H1 (cell line): ENCODE results near the gene FAH. TPM values are rescaled to one million over a fixed set of nuclear protein-coding genes. Genes with fewer than 3 reads are reported as not detected.

Source experiments
- CTCF ChIA-PET: fragments of 300-600 bp; sonication (Branson Sonifier 250); formaldehyde crosslinking; loops from one replicate; lab custom pipeline; 2021; ENCODE audit not compliant: partially characterized antibody; lab: Charles Lee
- POLR2A ChIA-PET: fragments of 300-600 bp; sonication (Branson Sonifier 250); formaldehyde crosslinking; loops from one replicate; lab custom pipeline; 2021; ENCODE audit warnings: inconsistent platforms; ENCODE audit not compliant: partially characterized antibody; lab: Charles Lee
- DNase-seq, 2 experiments: peaks; one replicate each; pipeline versions ENCODE4 v3.0.0 to v3.0.0-alpha.2; 2010 to 2022; ENCODE audit warnings: low spot score in 2 of 2, low read depth in 1 of 2, mixed read lengths in 1 of 2
- FAIRE-seq: peaks from 2 replicates; lab custom pipeline; 2011; peaks lifted over from hg19 to GRCh38; lab: Jason Lieb, UNC
- H2AFZ ChIP-seq: 2 replicates; pipeline ENCODE4 v1.8.1; 2012; ENCODE audit warnings: low read length, inconsistent platforms
- H2AK5ac ChIP-seq: 2 replicates; pipeline ENCODE4 v1.6.1; 2013; ENCODE audit warnings: low read depth, low read length
- H2BK120ac ChIP-seq: replicated peaks from 2 replicates; pipeline ENCODE3; 2013; ENCODE audit warnings: low read depth, low read length, inconsistent platforms
- H2BK12ac ChIP-seq: 2 replicates; pipeline ENCODE4 v1.6.1; 2013; ENCODE audit warnings: low read depth, low read length
- H2BK15ac ChIP-seq: 2 replicates; pipeline ENCODE4 v1.6.1; 2013; ENCODE audit warnings: low read length
- H2BK20ac ChIP-seq: 2 replicates; pipeline ENCODE4 v1.6.1; 2013; ENCODE audit warnings: low read length
- H2BK5ac ChIP-seq: 2 replicates; pipeline ENCODE4 v1.6.1; 2013; ENCODE audit warnings: low read depth, low read length
- H3K14ac ChIP-seq: 2 replicates; pipeline ENCODE4 v1.6.1; 2013; ENCODE audit warnings: inconsistent platforms; ENCODE audit not compliant: insufficient read length
- H3K18ac ChIP-seq: 2 replicates; pipeline ENCODE4 v1.6.1; 2013; ENCODE audit warnings: low read length; ENCODE audit errors: extremely low read depth
- H3K23ac ChIP-seq: 2 replicates; pipeline ENCODE4 v1.6.1; 2013; ENCODE audit warnings: inconsistent platforms; ENCODE audit not compliant: insufficient read length
- H3K23me2 ChIP-seq: 2 replicates; pipeline ENCODE4 v1.6.1; 2013; ENCODE audit warnings: low read depth, low read length
- H3K27ac ChIP-seq: 2 replicates; pipeline ENCODE4 v1.6.1; 2011; ENCODE audit warnings: low read depth, low read length, inconsistent platforms
- H3K27me3 ChIP-seq, 4 experiments: replicated peaks in 1 of 4; 1 replicate in 1 of 4; 2 replicates in 3 of 4; pipeline versions ENCODE4 v1.6.1 to v1.8.1; 2011 to 2013; ENCODE audit warnings: low read length in 3 of 4, mild to moderate bottlenecking in 3 of 4, inconsistent platforms in 2 of 4, mixed read lengths in 2 of 4, moderate library complexity in 1 of 4; ENCODE audit not compliant: control insufficient read depth in 3 of 4, insufficient read depth in 3 of 4; ENCODE audit errors: extremely low read depth in 1 of 4
- H3K36me3 ChIP-seq, 4 experiments: 2 replicates each; pipeline versions ENCODE4 v1.6.1 to v1.8.1; 2011 to 2013; ENCODE audit warnings: mild to moderate bottlenecking in 4 of 4, low read length in 3 of 4, moderate library complexity in 2 of 4, control low read depth in 1 of 4, inconsistent platforms in 1 of 4; ENCODE audit not compliant: insufficient read depth in 4 of 4, control insufficient read depth in 2 of 4
- H3K4ac ChIP-seq: replicated peaks from 2 replicates; pipeline ENCODE3; 2013; ENCODE audit warnings: low read length, low read depth, mixed read lengths, inconsistent platforms; ENCODE audit not compliant: insufficient read length
- H3K4me1 ChIP-seq, 4 experiments: replicated peaks in 1 of 4; 1 replicate in 1 of 4; 2 replicates in 3 of 4; pipeline versions ENCODE4 v1.6.1 to v1.8.1; 2011 to 2013; ENCODE audit warnings: low read length in 3 of 4, inconsistent platforms in 2 of 4, mixed read lengths in 1 of 4; ENCODE audit not compliant: insufficient read depth in 4 of 4, control insufficient read depth in 3 of 4
- H3K4me2 ChIP-seq, 2 experiments: 2 replicates each; pipeline versions ENCODE4 v1.6.1 to v1.8.1; 2011 to 2013; ENCODE audit warnings: low read depth in 2 of 2, low read length in 2 of 2, control low read depth in 1 of 2, inconsistent platforms in 1 of 2, mild to moderate bottlenecking in 1 of 2; ENCODE audit not compliant: insufficient read depth in 1 of 2
- H3K4me3 ChIP-seq, 4 experiments: fragments of 200-600, 300-600 bp in 1 of 4; sonication (generic), shearing (Covaris generic), sonication (Bioruptor Twin) in 1 of 4; 2 replicates each; pipeline versions ENCODE4 v1.5.1 to v1.8.1; 2011 to 2016; ENCODE audit warnings: low read length in 4 of 4, low read depth in 3 of 4, control low read depth in 2 of 4, inconsistent platforms in 2 of 4, mild to moderate bottlenecking in 2 of 4, mixed read lengths in 1 of 4, moderate library complexity in 1 of 4; ENCODE audit not compliant: insufficient read depth in 2 of 4; ENCODE audit errors: extremely low read depth in 1 of 4
- H3K56ac ChIP-seq: replicated peaks from 2 replicates; pipeline ENCODE3; 2013; ENCODE audit warnings: low read depth, mild to moderate bottlenecking, mixed read lengths, low read length, inconsistent platforms; ENCODE audit not compliant: insufficient read length
- H3K79me1 ChIP-seq: 2 replicates; pipeline ENCODE4 v1.6.1; 2013; ENCODE audit warnings: low read depth, low read length, control low read depth
- H3K79me2 ChIP-seq, 2 experiments: 2 replicates each; pipeline versions ENCODE4 v1.6.1 to v1.8.1; 2012 to 2013; ENCODE audit warnings: low read length in 2 of 2, mild to moderate bottlenecking in 2 of 2, inconsistent platforms in 1 of 2; ENCODE audit not compliant: insufficient read depth in 2 of 2, control insufficient read depth in 1 of 2
- H3K9ac ChIP-seq, 4 experiments: replicated peaks in 1 of 4; 1 replicate in 1 of 4; 2 replicates in 3 of 4; pipeline versions ENCODE4 v1.6.1 to v1.8.1; 2011 to 2013; ENCODE audit warnings: low read depth in 3 of 4, low read length in 3 of 4, control low read depth in 2 of 4, mild to moderate bottlenecking in 2 of 4, moderate library complexity in 2 of 4, inconsistent platforms in 1 of 4; ENCODE audit errors: extremely low read depth in 1 of 4
- H3K9me3 ChIP-seq, 2 experiments: 2 replicates each; pipeline versions ENCODE4 v1.6.1 to v1.8.1; 2012 to 2013; ENCODE audit warnings: mild to moderate bottlenecking in 2 of 2, moderate library complexity in 2 of 2, control low read depth in 1 of 2, inconsistent platforms in 1 of 2, low read depth in 1 of 2, low read length in 1 of 2, mixed read lengths in 1 of 2; ENCODE audit not compliant: insufficient read depth in 2 of 2
- H4K20me1 ChIP-seq, 2 experiments: replicated peaks in 1 of 2; 2 replicates each; pipeline versions ENCODE3 to v1.8.1; 2011 to 2013; ENCODE audit warnings: inconsistent platforms in 2 of 2, low read length in 2 of 2, mild to moderate bottlenecking in 1 of 2; ENCODE audit not compliant: insufficient read depth in 2 of 2, control insufficient read depth in 1 of 2
- H4K5ac ChIP-seq: 2 replicates; pipeline ENCODE4 v1.6.1; 2013; ENCODE audit warnings: low read length, low read depth, mixed read lengths, inconsistent platforms; ENCODE audit not compliant: insufficient read length
- H4K8ac ChIP-seq: 2 replicates; pipeline ENCODE4 v1.8.0; 2013; ENCODE audit warnings: mild to moderate bottlenecking, moderate library complexity, low read length, inconsistent platforms; ENCODE audit not compliant: insufficient read depth; ENCODE audit errors: extremely low read depth
- H4K91ac ChIP-seq: replicated peaks from 2 replicates; pipeline ENCODE3; 2013; ENCODE audit warnings: low read length, mixed read lengths, inconsistent platforms; ENCODE audit not compliant: insufficient read length
- BACH1 ChIP-seq: IDR thresholded peaks from 2 replicates; pipeline ENCODE4 v1.6.1; 2012; ENCODE audit warnings: low read length, improper control_type of control experiment
- CTBP2 ChIP-seq: IDR thresholded peaks from 2 replicates; pipeline ENCODE4 v1.7.0; 2011; ENCODE audit warnings: borderline replicate concordance, mild to moderate bottlenecking, moderate library complexity, mixed read lengths, low read length; ENCODE audit not compliant: insufficient read depth, insufficient read length
- GTF2F1 ChIP-seq: IDR thresholded peaks from 2 replicates; pipeline ENCODE4 v1.6.1; 2012; ENCODE audit warnings: low read depth, low read length, improper control_type of control experiment, borderline replicate concordance
- HDAC2 ChIP-seq, 2 experiments: fragments of 300-600 bp in 1 of 2; sonication (generic) in 1 of 2; IDR thresholded peaks; 2 replicates each; pipeline ENCODE4 v1.6.1; 2011 to 2012; ENCODE audit warnings: low read depth in 2 of 2, low read length in 2 of 2, mild to moderate bottlenecking in 2 of 2, moderate library complexity in 2 of 2, borderline replicate concordance in 1 of 2, inconsistent platforms in 1 of 2
- SIN3A ChIP-seq, 2 experiments: IDR thresholded peaks in 1 of 2; conservative IDR thresholded peaks in 1 of 2; 2 replicates each; pipeline ENCODE4 v1.6.1; 2011 to 2012; ENCODE audit warnings: low read length in 2 of 2, improper control_type of control experiment in 1 of 2, low read depth in 1 of 2, mild to moderate bottlenecking in 1 of 2
- WGBS, 2 experiments: shearing (Covaris generic) in 1 of 2; methylation state at CpG; one replicate each; pipeline versions ENCODE4 v1.1.6 to v1.1.7; 2013 to 2015; ENCODE audit warnings: low lambda C conversion rate in 2 of 2, mixed read lengths in 2 of 2, inconsistent platforms in 1 of 2, low coverage in 1 of 2, missing lambda C conversion rate in 1 of 2; ENCODE audit not compliant: insufficient replicate concordance in 2 of 2, insufficient coverage in 1 of 2, insufficient read length in 1 of 2; ENCODE audit errors: extremely low coverage in 1 of 2, missing lambda C conversion rate in 1 of 2; 5-methylcytosine and 5-hydroxymethylcytosine counted together
- polyA plus RNA-seq, 7 experiments: library from polyadenylated mRNA; depleted of rRNA in 3 of 7; stranded (reverse) in 5 of 7; unstranded in 2 of 7; fragments of >200 nt in 5 of 7; fragments of 200-250 nt in 2 of 7; gene quantifications; 1 replicate in 5 of 7; 2 replicates in 1 of 7; 4 replicates in 1 of 7; pipeline versions ENCODE4 v1.2.1 to v1.2.3, GENCODE V29; 2011 to 2013; ENCODE audit warnings: missing spikeins in 2 of 7, mixed read lengths in 2 of 7
- total RNA-seq: library from RNA; stranded (reverse); fragmentation: NEBNext Ultra II Directional; extraction: Animal tissue kit (Norgen Biotek cat#: 25700); gene quantifications from 2 replicates; pipeline ENCODE4 v1.2.1, GENCODE V29; 2021

FAH gene
- total and polyA plus RNA-seq, 2 of the 8 experiments (the other 6 are each of a cell fraction or from before 2014, with no cell fraction given), result 20.0 to 21.7 TPM

- no peak overlapping the region for H3K14ac ChIP-seq
- no peak overlapping the region for H2AFZ ChIP-seq
- H2BK12ac ChIP-seq, result no peak overlapping the region
- peaks cover 0 to 93% of the 10 kb centered on the region in 2 experiments; a peak in 3 of 4 replicates for H3K79me2 ChIP-seq
- H2BK15ac ChIP-seq, result no peak overlapping the region
- H4K91ac ChIP-seq, result no peak overlapping the region
- no peak overlapping the region for H2BK20ac ChIP-seq
- H4K20me1 ChIP-seq, result peaks cover 2 to 9% of the 10 kb centered on the region in 2 experiments
- ChIA-PET POLR2A (interaction anchor here (1.2 kb wide), 1 partner anchor 10 kb away, joined by 4 read pairs; no protein-coding TSS in a partner anchor), CTCF (interaction anchor here (4.2 kb wide), 1 partner anchor 16 kb away, joined by 20 read pairs; no protein-coding TSS in a partner anchor)
- no peak overlapping the region for H3K4ac ChIP-seq
- 81% methylated on average over 1 of the region's 1 CpG; no CpG with 5 or more reads in 1 of the 2 experiments for WGBS, 2 experiments
- DNase-seq, result no peak
- no peaks in the 10 kb centered on the region for H3K27me3 ChIP-seq
- TF ChIP-seq HDAC2 (IDR thresholded peaks at IDR 0.05; ENCODE audit: borderline replicate concordance in 1 of 2, low read depth in 2 of 2, low read length in 2 of 2) (no peak), SIN3A (conservative IDR thresholded peaks at IDR 0.05 in 1 of 2, IDR thresholded peaks at IDR 0.05 in 1 of 2; ENCODE audit: low read depth in 1 of 2, low read length in 2 of 2) (no peak), GTF2F1 (no peak), CTBP2 (no peak), BACH1 (no peak)
- H2BK5ac ChIP-seq, result no peak overlapping the region
- H4K8ac ChIP-seq, result no peak overlapping the region
- no peak overlapping the region for H3K18ac ChIP-seq
- H3K9ac ChIP-seq, result no peak overlapping the region
- no peak overlapping the region for H3K27ac ChIP-seq
- no peaks in the 10 kb centered on the region; a peak in 1 of 8 replicates for H3K36me3 ChIP-seq
- no peaks in the 10 kb centered on the region; the same call in 1 of the 2 replicates for H3K23me2 ChIP-seq
- H2BK120ac ChIP-seq, result no peak overlapping the region
- H3K4me2 ChIP-seq, result no peak overlapping the region
- no peak overlapping the region for H3K56ac ChIP-seq
- H3K4me3 ChIP-seq, result no peak overlapping the region
- no peak overlapping the region for H3K23ac ChIP-seq
- no peak for FAIRE-seq
- peaks cover 0 to 6% (median 0%) of the 10 kb centered on the region in 4 experiments; a peak in 2 of 7 replicates for H3K4me1 ChIP-seq
- no peaks in the 10 kb centered on the region; the same call in 1 of the 2 replicates for H3K79me1 ChIP-seq
- no peaks in the 10 kb centered on the region for H3K9me3 ChIP-seq
- no peak overlapping the region for H4K5ac ChIP-seq
- no peak overlapping the region for H2AK5ac ChIP-seq
Observed at GRCh38 chr15:80105595-80105994, 47.2 kb upstream of the FAH start.
